Mucosa of rectum (tissue), 2 donors: ENCODE results near the gene LYST.

Source experiments
- H3K27ac ChIP-seq, 2 donors: one replicate each; pipeline ENCODE4 v1.7.0; 2013; ENCODE audit warnings: inconsistent platforms in 2 of 2, low read depth in 2 of 2, low read length in 2 of 2
- H3K27me3 ChIP-seq, 2 donors: one replicate each; pipeline ENCODE4 v1.7.0; 2013; ENCODE audit warnings: low read length in 2 of 2; ENCODE audit not compliant: control insufficient read depth in 2 of 2, insufficient read depth in 2 of 2
- H3K36me3 ChIP-seq, 2 donors: one replicate each; pipeline ENCODE4 v1.7.0; 2013; ENCODE audit warnings: low read length in 2 of 2; ENCODE audit not compliant: control insufficient read depth in 2 of 2, insufficient read depth in 2 of 2
- H3K4me1 ChIP-seq, 2 donors: one replicate each; pipeline ENCODE4 v1.7.0; 2013; ENCODE audit warnings: low read length in 2 of 2, mild to moderate bottlenecking in 1 of 2; ENCODE audit not compliant: control insufficient read depth in 2 of 2, insufficient read depth in 2 of 2
- H3K4me3 ChIP-seq, 2 donors: one replicate each; pipeline ENCODE4 v1.7.0; 2013; ENCODE audit warnings: low read length in 2 of 2
- H3K9ac ChIP-seq, 2 donors: one replicate each; pipeline ENCODE4 v1.7.0; 2013; ENCODE audit warnings: low read length in 2 of 2, low read depth in 1 of 2, mild to moderate bottlenecking in 1 of 2
- H3K9me3 ChIP-seq, 2 donors: one replicate each; pipeline ENCODE4 v1.7.0; 2013; ENCODE audit warnings: low read length in 2 of 2; ENCODE audit not compliant: control insufficient read depth in 2 of 2
- donor health status: healthy.
- donor health status: Normal muscosa, but diverticular disease.

Gene LYST

DNA sequence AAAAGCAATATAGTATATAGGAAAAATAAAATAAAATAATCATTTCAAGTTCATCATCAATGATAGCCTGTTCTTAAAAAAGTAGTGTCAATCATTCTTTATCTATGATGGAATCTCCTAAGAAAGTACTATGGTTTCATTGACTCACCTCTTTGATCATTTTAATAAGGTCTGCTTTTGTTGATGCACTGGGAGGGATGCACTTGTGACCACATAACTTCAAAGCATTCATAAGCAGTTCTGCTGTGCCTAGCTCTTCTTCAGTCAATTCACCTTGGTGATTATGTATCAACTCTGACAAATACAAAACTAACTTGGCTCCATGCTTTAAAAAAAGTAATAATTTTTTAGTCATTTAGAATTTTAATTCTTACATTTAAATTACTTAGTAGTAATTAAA is 132.4 kb downstream of the LYST start:
- Histone ChIP-seq H3K4me3 (no peak overlapping the region), H3K4me1 (no peaks in the 10 kb centered on the region), H3K9ac (no peak overlapping the region), H3K36me3 (peaks cover 4 to 10% of the 10 kb centered on the region in 2 donors), H3K9me3 (no peaks in the 10 kb centered on the region), H3K27ac (no peak overlapping the region), H3K27me3 (no peaks in the 10 kb centered on the region)

DNA sequence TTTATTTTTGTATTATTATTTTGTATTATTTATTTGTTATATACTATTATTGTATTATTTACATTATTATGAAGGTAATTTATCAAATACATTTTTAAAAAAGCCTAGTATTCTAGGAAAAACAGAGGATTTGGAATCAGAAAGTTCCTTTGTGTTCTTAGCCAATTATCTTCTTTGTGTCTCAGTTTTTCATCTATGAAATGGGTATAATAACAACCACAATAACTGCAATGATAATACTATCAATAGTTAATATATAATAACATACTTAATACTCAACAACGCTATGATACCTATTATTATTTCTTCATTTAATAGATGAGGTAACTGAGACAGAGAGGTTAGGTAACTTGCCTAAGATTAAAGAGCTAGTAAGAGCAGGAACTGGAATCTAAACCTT is 136.7 kb downstream of the LYST start:
- H3K36me3 ChIP-seq = peaks cover 4 to 6% of the 10 kb centered on the region in 2 donors
- no peaks in the 10 kb centered on the region for H3K4me1 ChIP-seq
- H3K27ac ChIP-seq = no peak overlapping the region
- H3K27me3 ChIP-seq = no peaks in the 10 kb centered on the region
- H3K9me3 ChIP-seq = no peaks in the 10 kb centered on the region
- H3K9ac ChIP-seq = no peak overlapping the region
- no peak overlapping the region for H3K4me3 ChIP-seq

DNA sequence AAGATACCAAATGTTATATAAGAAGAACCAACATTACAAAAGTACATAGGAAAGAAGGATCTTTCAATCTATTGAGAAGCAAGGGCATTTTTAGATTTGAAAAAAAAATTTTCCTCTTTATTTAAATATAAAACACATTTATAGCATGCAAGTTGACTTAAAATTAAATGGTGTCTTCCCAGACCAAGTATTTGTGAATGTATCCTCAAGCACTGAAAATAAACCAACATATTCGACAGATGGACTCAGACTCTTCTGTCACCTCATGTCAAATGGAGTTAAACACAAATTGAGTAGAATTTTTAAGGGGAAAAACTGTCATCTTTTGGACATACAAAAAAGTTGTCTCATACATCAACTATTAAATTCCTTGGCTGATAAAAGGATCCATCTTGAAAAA is 140.1 kb downstream of the LYST start:
- H3K4me1 ChIP-seq = no peaks in the 10 kb centered on the region
- no peaks in the 10 kb centered on the region for H3K27me3 ChIP-seq
- H3K9ac ChIP-seq = no peak overlapping the region
- H3K4me3 ChIP-seq = no peak overlapping the region
- no peaks in the 10 kb centered on the region for H3K9me3 ChIP-seq
- H3K27ac ChIP-seq = no peak overlapping the region
- peaks cover 16 to 23% of the 10 kb centered on the region in 2 donors for H3K36me3 ChIP-seq

DNA sequence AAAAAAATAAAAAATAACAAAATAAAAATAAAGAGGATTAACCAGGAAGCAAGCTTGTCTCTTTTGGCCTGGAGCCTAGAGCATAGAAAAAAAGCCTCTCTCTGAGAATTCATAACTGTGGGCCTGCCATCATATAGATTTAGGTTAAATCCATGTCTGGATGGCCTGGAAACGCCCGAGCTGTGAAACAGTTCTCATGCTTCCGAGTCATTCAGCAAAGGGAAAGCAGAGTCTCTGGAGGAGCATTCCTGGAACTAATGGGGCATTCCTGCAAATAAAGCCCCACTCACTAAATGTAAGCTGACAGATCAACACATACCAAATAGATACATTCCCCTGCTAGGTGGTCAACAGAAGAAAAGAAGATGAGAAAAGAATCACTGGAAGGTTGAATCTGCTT is 141.3 kb downstream of the LYST start:
- Histone ChIP-seq H3K27ac (no peak overlapping the region), H3K4me3 (no peak overlapping the region), H3K36me3 (peaks cover 18 to 27% of the 10 kb centered on the region in 2 donors)

DNA sequence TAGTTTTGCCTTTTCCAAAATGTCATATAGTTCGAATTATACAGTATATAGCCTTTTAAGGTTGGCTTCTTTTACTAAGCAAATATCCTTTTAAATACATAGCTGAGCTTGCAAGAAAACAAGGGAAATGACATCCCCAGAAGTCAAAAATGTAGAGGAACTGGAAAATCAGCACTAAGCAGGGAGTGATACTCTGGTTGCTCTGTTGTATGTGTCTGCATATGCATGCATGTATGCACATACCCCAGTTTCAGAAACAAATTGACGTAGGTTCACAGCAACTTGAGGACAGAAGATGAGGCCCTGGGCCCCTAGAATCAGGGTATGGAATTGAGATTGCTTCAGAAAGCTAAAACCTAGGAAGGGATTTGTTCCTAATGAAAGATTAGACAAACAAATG is 142.0 kb downstream of the LYST start:
- Histone ChIP-seq H3K27ac (no peak overlapping the region), H3K4me1 (no peaks in the 10 kb centered on the region), H3K36me3 (peaks cover 17 to 31% of the 10 kb centered on the region in 2 donors)

More for the DNA sequence above, 141.3 kb downstream of the LYST start:
- Histone ChIP-seq H3K9ac (no peak overlapping the region), H3K4me1 (no peaks in the 10 kb centered on the region), H3K27me3 (no peaks in the 10 kb centered on the region), H3K9me3 (no peaks in the 10 kb centered on the region)

DNA sequence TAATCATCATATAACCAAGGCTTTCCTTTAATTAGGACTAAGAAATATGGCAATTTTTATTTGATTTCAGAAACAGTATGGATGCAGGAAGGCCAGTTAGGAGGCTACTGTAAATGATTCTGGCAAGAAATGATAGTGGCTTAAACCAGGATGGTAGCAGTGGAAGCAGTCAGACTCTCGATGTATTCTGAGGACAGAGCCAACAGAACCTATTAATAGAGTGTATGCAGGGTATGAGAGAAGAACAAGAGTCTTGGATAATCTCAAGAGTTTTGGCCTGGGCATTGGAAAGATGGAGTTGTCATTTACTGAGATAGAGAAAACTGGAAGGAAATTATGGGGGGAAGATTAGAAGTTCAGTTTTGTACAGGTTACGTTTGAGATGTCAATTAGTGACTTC is 143.8 kb downstream of the LYST start:
- H3K9ac ChIP-seq = no peak overlapping the region
- H3K36me3 ChIP-seq = peaks cover 17 to 25% of the 10 kb centered on the region in 2 donors
- H3K4me3 ChIP-seq = no peak overlapping the region
- H3K9me3 ChIP-seq = no peaks in the 10 kb centered on the region
- no peaks in the 10 kb centered on the region for H3K4me1 ChIP-seq
- no peak overlapping the region for H3K27ac ChIP-seq
- no peaks in the 10 kb centered on the region for H3K27me3 ChIP-seq

More for the DNA sequence above, 142.0 kb downstream of the LYST start:
- Histone ChIP-seq H3K9me3 (no peaks in the 10 kb centered on the region), H3K27me3 (no peaks in the 10 kb centered on the region), H3K9ac (no peak overlapping the region), H3K4me3 (no peak overlapping the region)

DNA sequence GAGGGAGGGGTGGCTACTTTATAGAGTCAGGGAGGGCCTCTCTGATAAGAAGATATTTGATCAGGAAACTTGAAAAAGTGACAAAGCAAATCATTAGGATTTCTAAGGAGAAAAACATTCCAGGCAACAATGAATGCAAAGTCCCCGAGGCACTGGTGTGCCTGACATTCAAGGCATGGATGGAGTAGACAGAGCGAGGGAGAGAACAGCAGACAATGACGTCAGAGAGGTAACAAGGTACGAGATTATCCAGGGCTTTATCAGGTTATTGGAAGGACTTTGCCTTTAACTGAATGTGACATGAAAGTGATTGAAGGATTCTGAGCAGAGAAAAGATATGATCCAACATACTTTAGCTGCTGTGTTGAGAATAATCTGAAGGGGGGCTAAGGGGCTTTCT is 144.7 kb downstream of the LYST start:
- Histone ChIP-seq H3K27ac (no peak overlapping the region), H3K9ac (no peak overlapping the region), H3K36me3 (peaks cover 17 to 26% of the 10 kb centered on the region in 2 donors), H3K4me3 (no peak overlapping the region), H3K9me3 (no peaks in the 10 kb centered on the region), H3K4me1 (no peaks in the 10 kb centered on the region), H3K27me3 (no peaks in the 10 kb centered on the region)

DNA sequence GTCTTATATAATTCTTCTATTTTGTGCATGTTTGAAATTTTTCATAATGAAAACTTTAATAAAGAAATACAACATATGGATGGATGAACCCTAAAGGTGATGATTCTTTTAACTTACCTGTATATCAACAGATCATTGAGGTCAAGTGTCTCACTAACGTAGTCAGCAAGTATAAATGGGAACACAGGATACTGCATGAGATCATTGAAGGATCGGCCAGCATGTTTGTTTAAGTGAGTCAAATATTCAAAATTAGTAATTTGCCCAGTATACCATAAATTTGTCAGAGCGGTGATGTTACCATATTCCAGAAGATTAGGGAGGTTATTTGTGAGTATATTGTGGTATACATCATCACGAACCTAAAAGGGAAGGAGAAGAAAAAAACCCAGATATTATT is 146.2 kb downstream of the LYST start:
- Histone ChIP-seq H3K9ac (no peak overlapping the region), H3K36me3 (peaks cover 17 to 29% of the 10 kb centered on the region in 2 donors), H3K4me1 (no peaks in the 10 kb centered on the region)

DNA sequence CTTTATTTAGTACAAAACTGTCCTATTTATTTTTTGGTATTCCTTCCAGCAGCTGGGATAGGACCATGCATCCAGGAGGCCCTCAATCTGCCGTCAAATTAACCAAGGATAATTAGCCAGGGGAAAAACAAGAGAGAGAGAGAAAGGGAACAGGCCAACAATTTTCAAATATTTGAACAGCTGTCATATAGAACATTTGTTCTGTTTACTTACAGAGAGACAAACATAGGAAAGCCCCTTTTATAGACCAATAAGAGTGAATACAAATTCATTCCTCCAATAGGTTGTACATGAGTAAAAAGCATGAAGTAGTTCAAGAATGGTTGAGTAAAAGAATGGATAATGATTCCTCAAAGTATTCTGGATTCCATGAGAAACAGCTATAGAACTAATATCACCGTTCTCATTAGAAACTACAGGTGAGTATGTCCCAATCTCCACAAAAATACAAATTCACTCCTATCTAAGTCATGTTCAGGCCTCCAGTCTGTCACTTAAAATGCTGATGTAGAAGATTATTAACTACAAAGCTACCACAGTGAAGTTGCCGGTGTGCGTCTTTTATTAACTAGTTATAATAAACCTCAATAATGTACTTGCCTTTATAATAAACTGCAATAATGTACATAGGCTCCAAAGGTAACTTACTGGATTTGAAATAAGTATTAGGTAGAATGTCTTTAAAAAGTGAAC is 152.4 kb downstream of the LYST start:
- peaks cover 10 to 14% of the 10 kb centered on the region in 2 donors for H3K36me3 ChIP-seq
- no peak overlapping the region for H3K27ac ChIP-seq

More for the DNA sequence above, 146.2 kb downstream of the LYST start:
- no peak overlapping the region for H3K4me3 ChIP-seq
- H3K27me3 ChIP-seq = no peaks in the 10 kb centered on the region
- H3K9me3 ChIP-seq = no peaks in the 10 kb centered on the region
- no peak overlapping the region for H3K27ac ChIP-seq

DNA sequence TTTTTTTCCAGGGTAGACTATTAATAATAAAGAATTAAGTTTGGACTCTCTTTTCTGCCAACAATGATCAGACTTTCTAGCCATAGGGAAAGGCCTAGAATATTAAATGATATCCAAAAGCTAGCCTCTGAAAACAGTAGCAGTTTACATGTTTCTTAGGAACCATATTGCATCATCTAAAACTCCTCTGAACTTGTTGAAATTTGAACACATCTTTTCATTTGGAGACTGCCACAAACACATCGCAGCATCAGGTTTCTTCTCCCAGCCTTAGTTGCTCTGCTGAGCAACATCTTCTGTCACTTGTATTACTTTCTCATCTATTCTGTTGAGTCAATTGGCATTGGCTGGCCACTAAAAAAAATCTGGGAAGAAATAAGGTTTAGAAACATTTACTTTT is 153.9 kb downstream of the LYST start:
- Histone ChIP-seq H3K9me3 (no peaks in the 10 kb centered on the region), H3K4me3 (no peak overlapping the region), H3K4me1 (peaks cover 0 to 2% of the 10 kb centered on the region in 2 donors), H3K27me3 (no peaks in the 10 kb centered on the region), H3K36me3 (peaks cover 14 to 19% of the 10 kb centered on the region in 2 donors), H3K9ac (no peak overlapping the region), H3K27ac (no peak overlapping the region)

More for the DNA sequence above, 152.4 kb downstream of the LYST start:
- Histone ChIP-seq H3K27me3 (no peaks in the 10 kb centered on the region), H3K9ac (no peak overlapping the region), H3K9me3 (no peaks in the 10 kb centered on the region), H3K4me1 (peaks cover 0 to 2% of the 10 kb centered on the region in 2 donors), H3K4me3 (no peak overlapping the region)
